KBM-7 (cell line): ENCODE results near the gene DCPS.

Experiments
- DNase-seq: peaks from one replicate; pipeline ENCODE4 v3.0.0-alpha.2; 2015
- in situ Hi-C: fragments of 300-500 bp; cut with MboI; formaldehyde crosslinking; loops from 2 replicates; pipeline ENCODE4 v1.14.3; 2020; ENCODE audit warnings: low sequenced_read_pairs, low pct_unique_long_range_greater_than_20kb, mixed read lengths

Gene DCPS

DNA sequence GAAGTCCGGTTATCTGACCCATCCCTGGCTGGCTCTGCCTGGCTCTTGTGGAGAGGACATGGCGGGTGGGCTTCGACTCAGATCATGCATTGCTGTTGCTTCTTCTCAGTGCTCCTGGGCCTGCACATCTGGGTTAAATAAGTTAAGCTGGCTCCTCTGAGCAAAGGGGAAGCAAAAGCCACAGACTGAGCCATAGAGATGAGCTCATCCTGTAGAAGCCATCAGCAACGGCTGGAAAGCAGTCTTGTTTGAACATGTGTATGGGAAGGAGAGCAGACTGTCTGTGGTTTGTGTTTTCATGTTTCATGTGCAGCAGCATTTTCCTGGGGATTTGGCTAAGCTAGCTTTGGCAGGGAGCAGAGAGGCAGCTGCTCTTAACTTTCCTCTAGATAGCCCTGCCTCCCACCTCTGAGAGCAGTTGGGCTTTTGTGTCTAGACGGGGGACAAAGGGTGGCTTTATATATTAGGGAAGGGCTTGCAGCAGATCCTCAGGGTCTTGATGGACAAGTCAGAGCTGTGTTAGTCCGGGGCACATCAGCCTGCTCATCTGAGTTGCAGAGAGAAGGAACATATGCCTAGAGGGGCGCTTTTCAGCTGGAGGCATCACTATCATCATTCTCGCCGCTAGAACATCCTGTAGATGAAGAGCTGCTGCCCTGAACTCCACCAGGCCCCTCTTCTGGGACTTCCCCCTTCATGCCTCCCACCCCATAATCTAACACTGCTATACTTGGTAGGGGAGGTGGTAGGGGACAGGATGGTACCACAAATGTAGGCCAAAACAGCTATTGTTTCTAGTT, 14.9 kb downstream of the DCPS start:
- peak; percentile 97 for DNase-seq
- in situ Hi-C loops, result no loop called here

DNA sequence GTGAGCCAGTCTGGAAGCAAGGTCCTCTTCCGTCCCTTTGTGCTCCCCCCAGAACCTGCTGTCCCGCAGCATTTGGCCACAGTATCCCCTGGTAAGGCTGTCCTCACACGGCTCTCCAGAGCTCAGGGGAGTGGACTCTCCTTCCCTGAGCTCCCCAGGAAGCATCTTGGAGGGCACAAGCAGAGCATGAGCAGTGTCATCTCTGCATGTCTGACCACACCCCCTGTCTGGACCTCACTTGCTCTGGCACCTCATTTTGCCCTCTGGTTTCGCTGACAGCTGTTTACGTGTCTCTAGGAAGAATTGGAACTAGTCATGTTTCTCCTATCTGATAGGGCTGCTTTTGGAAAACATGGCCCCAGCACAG, 15.5 kb downstream of the DCPS start:
- no peak for DNase-seq
- in situ Hi-C loops, result no loop called here

DNA sequence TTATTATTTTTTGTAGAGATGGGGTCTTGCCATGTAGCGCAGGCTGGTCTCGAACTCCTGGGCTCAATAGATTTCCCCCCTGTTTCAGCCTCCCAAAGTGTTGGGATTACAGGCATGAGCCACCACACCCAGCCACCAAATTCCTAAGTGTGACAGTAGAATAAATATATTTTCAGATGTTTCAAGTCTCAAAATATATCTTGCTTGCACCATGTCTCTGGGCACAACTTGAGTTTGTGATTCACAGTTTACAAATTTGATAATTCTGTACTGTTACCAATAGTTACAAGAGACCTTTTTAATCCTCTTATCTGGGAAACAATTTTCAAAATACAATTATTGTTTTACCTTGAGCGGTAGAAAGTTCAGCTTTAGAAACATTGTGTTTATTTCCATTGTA, 19.1 kb downstream of the DCPS start:
- DNase-seq, result no peak
- in situ Hi-C loops, result no loop called here

DNA sequence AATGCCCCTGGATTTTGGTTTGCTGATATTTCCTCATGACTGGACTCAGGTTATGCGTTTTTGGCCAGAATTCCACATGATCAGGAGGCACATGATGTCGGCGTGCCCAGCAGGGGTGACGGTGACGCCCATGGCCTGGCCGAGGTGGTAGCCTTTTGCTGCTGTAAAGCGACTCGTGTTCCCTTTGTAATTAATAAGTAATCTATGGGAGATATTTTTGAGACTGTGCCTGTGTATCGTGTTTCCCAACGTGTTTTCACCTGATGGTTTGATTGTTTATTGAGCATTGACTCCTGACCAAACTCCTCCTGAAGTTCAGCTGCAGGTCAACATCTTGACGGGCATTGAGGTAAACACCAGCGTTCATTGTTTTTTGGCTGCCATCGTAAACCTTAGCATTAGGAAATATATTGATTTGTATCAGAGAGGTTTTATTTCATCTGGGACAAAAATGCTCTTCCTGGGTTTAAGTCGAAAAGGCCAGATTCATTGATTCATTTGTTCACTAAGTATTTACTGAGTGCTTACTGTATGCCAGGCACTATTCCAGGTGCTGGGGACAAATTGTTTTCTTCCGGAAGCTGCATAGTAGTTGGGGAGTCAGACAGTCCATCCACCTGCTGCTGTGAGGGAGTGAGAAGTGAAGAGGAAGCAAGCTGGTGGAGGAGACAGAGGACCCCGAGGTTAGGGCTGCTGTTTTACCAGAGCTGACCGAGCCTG, 23.6 kb downstream of the DCPS start:
- in situ Hi-C loops, result no loop called here
- no peak for DNase-seq

DNA sequence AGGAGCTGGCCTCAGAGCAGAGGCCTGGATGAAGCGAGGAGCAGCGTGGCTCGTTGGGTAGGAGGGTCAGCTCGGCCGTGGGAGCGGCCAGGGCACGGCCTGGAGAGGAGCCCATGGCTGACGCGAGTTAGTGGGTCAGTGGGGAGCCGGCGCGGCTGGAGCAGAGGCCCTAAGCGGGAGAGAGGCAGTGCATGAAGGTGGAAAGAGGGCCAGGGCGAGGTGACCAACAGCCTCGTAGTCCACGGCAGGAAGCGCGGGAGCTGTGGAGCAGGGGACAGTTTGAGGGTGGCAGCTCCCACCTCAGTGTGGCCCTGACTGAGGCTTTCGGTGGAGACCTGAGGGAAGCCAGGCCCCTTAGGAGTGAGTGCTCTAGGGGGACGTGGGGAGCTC, 24.1 kb downstream of the DCPS start:
- no peak for DNase-seq

DNA sequence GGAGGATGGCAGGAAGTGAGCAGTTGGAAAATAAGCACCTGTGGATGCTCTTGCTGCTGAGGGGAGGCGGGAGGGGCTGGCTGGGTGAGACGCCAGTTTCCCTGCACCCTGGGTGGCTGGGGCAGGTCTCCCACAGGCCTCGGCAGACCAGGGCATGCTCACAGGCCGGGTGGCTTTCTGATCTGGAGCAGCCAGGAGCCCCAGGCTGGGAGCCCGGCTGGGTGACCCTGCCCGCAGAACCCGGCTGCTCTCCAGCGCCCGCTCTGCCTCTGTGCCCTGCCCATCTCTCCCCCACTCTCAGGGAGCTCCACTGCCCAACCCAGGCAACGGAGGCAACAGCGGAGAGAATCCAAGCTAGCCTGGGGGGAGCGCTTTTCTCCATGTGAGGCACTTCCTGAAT, 24.6 kb downstream of the DCPS start:
- no peak for DNase-seq
- in situ Hi-C loops, result no loop called here

More for the DNA sequence above, 24.1 kb downstream of the DCPS start:
- in situ Hi-C loops, result no loop called here

DNA sequence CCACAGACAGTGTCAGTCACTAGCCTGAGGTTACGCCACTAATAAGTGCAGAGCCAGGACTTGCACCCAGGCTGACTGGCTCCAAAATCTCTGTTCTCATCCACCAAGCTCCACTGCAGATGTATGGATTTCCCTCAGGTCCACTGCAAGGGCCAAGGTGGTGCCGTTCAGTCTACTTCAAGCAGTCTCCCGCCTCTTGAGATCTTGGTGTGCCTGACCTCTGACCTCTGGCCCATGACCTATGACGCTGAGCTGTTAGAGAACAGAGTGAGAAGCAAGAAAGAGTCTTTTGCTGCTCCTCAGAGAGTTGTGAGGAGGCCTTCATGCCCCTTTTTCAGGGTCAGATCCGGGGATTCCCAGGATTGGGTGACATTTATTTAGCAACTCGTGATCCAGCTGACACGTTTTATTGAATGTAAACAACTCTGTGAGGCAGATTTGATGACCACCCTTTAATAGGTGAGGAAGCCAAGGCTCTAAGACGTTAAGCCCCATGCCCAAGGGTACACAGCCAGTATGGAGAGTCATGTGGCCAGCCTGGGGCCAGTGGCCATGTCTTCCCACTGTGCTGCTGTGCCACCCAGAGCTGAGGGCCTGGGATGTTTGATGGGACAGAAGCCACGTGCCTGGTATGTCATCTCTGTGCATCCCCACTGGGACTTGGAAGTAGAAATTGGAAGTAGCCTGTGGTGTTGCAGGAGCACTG, 25.2 kb downstream of the DCPS start:
- no peak for DNase-seq
- in situ Hi-C loops, result no loop called here

DNA sequence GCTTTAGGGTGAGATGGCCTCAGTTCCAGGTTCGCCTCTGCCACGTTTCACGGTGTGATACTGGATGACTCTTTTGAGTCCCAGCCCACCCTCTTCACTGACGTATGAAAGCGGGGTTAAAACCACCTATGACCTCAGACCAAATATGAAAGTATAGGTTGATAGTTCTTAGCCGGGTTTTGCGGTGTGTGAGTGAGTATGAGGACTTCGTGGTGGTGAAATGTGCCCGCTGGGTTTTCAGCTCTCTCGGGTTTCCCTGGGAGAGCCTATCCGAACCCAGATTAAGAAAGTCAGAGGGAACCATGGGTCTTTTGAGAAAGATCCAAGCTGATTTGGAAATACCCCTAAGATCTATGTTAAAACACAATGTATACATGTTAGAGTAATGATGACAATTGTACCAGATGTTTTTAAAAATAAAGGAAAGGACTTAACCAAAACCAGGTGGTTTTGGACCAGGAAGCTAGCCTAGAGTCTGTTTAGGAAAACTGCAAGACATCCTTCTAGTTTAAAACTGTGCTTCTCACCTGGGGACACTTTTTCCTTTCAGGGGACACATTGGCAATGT, 25.9 kb downstream of the DCPS start:
- in situ Hi-C loops, result no loop called here
- DNase-seq, result no peak

DNA sequence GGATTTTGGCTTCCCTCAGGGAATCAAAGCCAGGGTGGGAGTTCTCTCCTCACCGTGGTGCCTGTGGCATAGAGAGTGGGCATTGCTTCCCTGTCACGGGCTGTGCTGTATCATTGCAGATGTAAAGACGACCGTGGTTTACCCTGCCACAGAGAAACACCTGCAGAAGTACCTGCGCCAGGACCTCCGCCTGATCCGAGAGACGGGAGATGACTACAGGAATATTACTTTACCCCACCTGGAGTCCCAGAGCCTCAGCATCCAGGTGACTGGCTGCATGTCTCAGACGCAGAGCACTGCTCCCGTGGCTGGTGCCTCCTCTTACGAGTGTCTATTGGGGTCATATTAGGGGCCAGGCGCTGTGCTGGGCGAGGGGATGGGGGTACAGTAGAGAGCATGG, 27.4 kb downstream of the DCPS start:
- DNase-seq, result no peak
- in situ Hi-C loops, result no loop called here

DNA sequence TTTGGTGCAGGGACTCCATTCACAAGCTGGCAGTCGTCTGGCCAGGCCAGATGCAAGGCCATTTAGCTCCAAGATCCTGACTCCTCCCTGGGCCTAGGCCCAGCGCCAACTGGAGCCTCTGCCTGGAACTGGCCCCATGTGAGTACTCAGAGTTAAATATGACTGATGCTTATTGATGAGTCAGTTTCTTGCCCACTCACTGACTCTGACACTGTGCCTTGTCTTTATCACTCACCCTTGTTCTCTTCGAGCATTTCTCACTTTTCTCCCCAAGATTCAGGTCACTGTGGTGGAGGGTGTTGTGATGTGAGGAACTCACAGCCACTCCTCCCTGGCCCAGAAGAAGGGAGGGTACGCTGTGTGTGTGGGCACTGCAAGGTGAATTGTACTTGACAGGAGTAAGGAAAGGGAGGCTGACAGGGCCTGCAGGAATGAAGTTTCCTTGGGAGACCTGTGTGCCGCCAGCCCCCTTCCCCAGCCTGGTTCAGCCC, 28.4 kb downstream of the DCPS start:
- DNase-seq, result no peak
- in situ Hi-C loops, result no loop called here

DNA sequence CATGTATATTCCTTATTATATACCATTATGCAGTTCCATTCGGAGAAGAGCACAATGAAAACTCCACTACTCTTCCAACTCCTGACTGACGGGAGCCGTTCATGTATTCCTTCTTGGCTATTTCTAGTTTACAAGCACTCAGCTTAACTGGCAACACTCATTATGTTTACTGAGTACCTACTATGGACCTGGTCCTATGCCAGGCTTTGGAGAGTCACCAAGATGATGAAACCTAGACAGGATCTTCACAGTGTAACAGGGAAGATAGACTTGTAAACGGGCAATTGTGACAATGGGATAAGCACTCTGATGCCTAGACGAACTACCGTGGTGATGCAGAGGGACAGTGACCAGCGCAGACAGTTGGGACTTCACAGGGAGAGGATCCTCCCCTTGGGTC, 29.3 kb downstream of the DCPS start:
- in situ Hi-C loops, result no loop called here
- DNase-seq, result no peak

DNA sequence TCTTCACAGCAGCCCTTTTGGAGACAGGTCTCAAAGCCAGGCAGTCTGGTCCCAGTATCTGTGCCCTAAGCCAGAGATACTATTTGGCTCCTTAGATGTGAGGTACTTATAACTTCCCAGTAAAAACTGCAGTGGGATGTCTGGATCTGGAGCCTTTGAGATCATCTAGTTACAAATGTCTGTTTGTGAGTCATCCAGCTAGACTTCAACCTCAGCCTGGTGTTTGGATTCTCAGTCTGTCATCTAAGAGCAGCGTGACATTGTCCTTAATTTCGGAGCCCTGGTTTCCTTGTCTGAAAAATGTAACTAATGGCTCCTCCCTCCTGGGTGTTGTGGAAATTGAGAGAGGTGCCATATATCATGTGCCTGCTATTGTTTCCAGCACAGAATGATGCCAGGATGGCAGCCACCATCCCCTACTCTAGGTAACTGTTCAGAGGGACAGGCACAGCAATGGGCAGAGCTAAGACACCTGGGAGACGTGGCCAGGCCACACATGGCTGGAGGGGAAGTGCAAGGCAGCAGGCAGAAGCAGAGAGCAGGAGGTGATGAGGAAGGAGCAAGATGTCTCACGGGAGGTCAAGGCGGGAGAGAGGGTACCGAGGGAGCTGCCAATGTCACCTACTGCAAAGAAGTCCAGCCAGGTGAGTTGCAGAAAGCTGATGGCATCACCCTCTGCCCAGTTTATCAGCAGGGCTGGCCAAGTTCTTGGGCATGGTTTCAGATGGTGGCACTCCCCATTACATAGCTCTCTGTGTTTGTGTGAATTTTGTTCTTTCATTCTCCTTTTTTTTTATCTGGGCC, 31.0 kb downstream of the DCPS start:
- in situ Hi-C loops, result no loop called here

DNA sequence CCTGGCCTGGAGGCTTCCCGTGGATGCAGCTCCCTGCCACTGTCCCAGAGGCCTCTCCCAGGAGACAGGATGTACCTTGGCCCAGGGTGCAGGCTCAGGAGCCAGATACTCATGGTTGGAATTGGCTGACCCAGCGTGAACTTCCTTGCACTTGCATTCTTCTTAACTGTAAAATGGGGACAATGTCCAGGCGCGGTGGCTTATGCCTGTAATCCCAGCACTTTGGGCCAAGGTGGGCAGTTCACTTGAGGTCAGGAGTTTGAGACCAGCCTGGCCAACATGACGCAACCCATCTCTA, 31.6 kb downstream of the DCPS start:
- no peak for DNase-seq
- in situ Hi-C loops, result no loop called here

More for the DNA sequence above, 31.0 kb downstream of the DCPS start:
- no peak for DNase-seq

DNA sequence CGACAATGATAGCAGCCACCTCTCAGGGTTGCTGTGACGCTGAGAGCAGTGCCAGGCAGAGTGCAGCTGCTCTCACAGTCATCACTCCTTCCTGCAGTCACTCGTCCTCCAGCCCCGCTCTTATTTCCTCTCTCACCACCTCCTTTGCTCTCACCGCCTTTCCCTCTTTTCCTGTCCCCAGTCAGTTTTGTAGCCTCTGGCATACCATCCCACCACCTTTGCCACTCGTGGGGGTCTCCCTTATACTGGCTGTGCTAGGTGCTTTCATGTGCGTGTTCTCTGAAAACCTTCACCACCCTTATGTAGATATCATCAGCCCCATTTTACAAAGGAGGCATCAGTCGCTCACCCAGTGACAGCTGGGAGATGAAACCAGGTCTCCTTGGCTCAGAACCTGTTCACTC, 32.3 kb downstream of the DCPS start:
- no peak for DNase-seq
- in situ Hi-C loops, result no loop called here

DNA sequence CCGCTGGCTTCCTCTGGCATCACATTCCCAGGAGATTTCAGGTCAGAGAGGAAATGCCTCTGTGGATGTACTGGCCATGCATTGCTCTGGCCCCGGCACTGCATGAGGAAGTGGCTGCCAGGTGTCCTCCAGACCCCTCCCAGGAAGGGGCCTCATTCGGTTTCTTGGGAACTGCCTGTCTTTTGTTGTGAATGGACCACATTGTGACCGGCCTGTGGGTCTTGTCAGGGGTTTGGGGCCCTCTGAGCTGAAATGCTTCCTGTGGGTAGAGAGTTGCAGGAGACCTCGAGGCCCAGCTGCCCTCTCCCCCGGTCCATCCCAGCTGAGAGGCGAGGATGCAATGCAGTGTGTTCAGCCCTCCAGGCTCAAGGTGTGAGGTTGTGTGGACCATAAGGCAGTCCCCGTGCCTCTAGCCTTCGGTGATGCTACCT, 32.8 kb downstream of the DCPS start:
- peak; percentile 56 for DNase-seq
- in situ Hi-C loops, result no loop called here

DNA sequence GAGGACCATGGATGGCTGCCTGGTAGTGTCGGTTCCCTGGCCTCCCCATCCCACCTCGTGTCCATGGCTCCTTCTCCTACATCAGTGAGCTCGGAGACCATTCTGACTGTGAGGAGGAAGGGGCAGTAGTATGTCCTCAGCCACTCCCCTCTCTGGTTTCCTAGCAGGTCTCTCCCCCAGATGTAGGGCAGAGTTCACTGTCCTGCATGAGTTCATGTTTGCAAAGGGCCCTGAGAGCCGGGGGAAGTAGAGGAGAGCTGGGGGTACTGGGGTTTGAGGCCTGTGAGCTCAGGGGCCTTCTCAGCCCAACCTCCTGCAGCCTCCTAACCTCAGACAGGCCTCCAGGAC, 33.2 kb downstream of the DCPS start:
- no peak for DNase-seq
- in situ Hi-C loops, result no loop called here

DNA sequence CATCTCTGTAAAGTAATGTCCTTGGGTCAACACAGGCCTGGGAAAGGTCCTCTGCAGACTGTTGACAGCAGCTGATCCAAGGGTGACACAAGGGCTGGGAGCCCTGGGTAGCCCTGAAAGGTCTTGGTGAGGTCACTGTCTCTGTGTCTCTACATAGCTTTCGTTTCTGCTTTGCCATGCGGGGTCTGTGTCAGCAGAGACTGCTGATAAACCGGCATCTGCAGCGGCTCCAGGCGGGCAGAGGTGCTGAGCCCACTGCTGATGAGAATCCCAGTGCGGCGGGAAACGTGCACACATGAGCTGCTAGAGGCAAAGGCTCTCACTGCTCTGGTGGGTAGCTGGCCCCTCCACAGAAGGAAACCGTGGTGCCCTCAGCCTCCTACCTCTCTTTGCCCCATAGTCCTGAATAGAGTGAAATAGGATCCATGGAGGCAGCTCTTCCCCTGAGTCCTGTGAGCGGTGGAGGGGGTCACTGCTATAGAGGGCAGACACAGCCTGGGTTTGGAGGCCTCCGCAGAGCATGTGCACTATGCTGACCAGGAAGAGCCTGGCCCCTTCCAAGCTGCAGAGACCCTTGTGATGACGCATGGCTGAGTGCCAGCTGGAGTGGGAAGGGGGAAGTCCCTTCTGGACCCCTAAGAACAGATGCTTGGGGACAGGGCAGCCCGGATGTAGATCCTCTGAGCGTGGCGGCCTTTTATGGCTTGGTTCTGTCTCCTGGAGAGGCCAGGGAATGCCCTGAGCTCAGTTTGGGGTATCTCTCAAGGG, 33.8 kb downstream of the DCPS start:
- in situ Hi-C loops, result no loop called here

DNA sequence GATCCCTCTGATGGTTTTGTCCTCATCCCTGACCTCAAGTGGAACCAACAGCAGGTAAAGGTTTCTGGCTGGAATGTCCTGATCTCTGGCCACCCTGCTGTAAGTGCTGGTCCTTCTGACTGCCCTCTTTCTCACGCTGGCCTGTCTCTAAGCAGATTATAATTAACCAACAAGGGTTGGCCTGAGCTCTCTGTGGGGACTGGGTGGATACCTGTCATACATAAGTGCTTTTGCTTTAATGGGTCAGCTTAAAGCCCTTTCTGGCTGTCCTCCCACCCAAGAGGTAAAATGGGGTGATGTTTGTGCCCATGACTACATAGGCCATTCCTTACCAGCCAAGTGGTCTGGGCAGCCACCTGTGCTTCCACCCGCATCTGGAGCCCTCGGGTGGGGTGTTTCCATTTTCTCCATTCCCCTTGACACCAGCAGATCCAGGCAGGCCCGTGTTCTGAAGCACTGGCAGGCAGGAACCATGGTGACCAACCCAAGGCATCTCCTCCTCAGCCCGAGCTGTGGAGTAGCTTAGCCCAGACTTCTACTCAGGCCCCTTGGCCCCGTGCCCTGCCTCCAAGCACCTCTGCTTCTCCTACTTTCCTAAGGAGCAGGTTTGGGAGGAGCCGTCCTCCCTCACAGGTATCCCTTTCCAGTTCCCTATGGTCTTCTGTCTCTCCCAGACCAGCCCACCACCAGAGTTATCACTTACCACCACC, 34.6 kb downstream of the DCPS start:
- DNase-seq, result no peak
- in situ Hi-C loops, result no loop called here

More for the DNA sequence above, 33.8 kb downstream of the DCPS start:
- no peak for DNase-seq
